Hepatocyte (in vitro differentiated cells): ENCODE data around the gene NCBP3. TPM values are rescaled to one million over a fixed set of nuclear protein-coding genes. Genes with fewer than 3 reads are reported as not detected.

ENCODE experiments used
- DNase-seq: peaks from one replicate; pipeline ENCODE4 v3.0.0-alpha.2; 2016; ENCODE audit warnings: low spot score
- H2AFZ ChIP-seq: fragments of 200-600 bp; sonication (generic); 2 replicates; pipeline ENCODE4 v1.6.0; 2016; ENCODE audit warnings: antibody characterized with exemption, mild to moderate bottlenecking
- H3K27ac ChIP-seq: fragments of 200-600 bp; sonication (generic); 2 replicates; pipeline ENCODE4 v1.5.1; 2016; ENCODE audit warnings: mild to moderate bottlenecking
- H3K27me3 ChIP-seq: fragments of 200-600 bp; sonication (generic); 2 replicates; pipeline ENCODE4 v1.6.1; 2016
- H3K36me3 ChIP-seq: fragments of 200-600 bp; sonication (generic); replicated peaks from 2 replicates; pipeline ENCODE4 v1.5.1; 2016; ENCODE audit warnings: low read depth; ENCODE audit not compliant: insufficient read depth
- H3K4me1 ChIP-seq: fragments of 200-600 bp; sonication (generic); 2 replicates; pipeline ENCODE4 v1.5.1; 2016; ENCODE audit warnings: mild to moderate bottlenecking, moderate library complexity; ENCODE audit not compliant: insufficient read depth
- H3K4me2 ChIP-seq: fragments of 200-600 bp; sonication (generic); 2 replicates; pipeline ENCODE4 v1.6.0; 2016
- H3K4me3 ChIP-seq: fragments of 200-600 bp; sonication (generic); 2 replicates; pipeline ENCODE4 v1.5.1; 2016; ENCODE audit warnings: mild to moderate bottlenecking
- H3K79me2 ChIP-seq: fragments of 200-600 bp; sonication (generic); 2 replicates; pipeline ENCODE4 v1.6.0; 2017; ENCODE audit warnings: mild to moderate bottlenecking
- H3K9me2 ChIP-seq: fragments of 200-600 bp; sonication (generic); replicated peaks from 2 replicates; pipeline ENCODE4 v1.6.0; 2017; ENCODE audit warnings: mild to moderate bottlenecking; ENCODE audit not compliant: insufficient read depth
- H3K9me3 ChIP-seq: fragments of 200-600 bp; sonication (generic); 2 replicates; pipeline ENCODE4 v1.5.1; 2016; ENCODE audit warnings: low read depth, mild to moderate bottlenecking
- H4K20me1 ChIP-seq: fragments of 200-600 bp; sonication (generic); 2 replicates; pipeline ENCODE4 v1.6.0; 2016; ENCODE audit warnings: mild to moderate bottlenecking; ENCODE audit not compliant: insufficient read depth, poor library complexity, severe bottlenecking
- EZH2 ChIP-seq: fragments of 200-600 bp; sonication (generic); IDR thresholded peaks from 2 replicates; pipeline ENCODE4 v1.6.1; 2016; ENCODE audit warnings: antibody characterized with exemption, mild to moderate bottlenecking, borderline replicate concordance
- EZH2phosphoT487 ChIP-seq: fragments of 200-600 bp; sonication (generic); IDR thresholded peaks from one replicate; pipeline ENCODE4 v1.6.1; 2018; ENCODE audit warnings: antibody characterized with exemption, mild to moderate bottlenecking, low read depth, moderate library complexity; ENCODE audit not compliant: unreplicated experiment, severe bottlenecking
- WGBS: methylation state at CpG from one replicate; pipeline ENCODE4 v1.1.6; 2016; ENCODE audit warnings: low lambda C conversion rate; ENCODE audit errors: missing lambda C conversion rate; 5-methylcytosine and 5-hydroxymethylcytosine counted together
- polyA plus RNA-seq: library from polyadenylated mRNA; unstranded; fragments of >200 nt; fragmentation: Nextera tagmentation; extraction: Ambion mirVana; gene quantifications from 2 replicates; pipeline ENCODE4 v1.2.1, GENCODE V29; 2016
- total RNA-seq: library from RNA; depleted of rRNA; stranded (reverse); fragments of >200 nt; gene quantifications from 2 replicates; pipeline ENCODE4 v1.2.3, GENCODE V29; 2014
- TF ChIP-seq, protein P1 (sequence below): fragments of 200-600 bp; sonication (generic); IDR thresholded peaks from 2 replicates; pipeline ENCODE4 v1.5.1; 2016; ENCODE audit warnings: antibody characterized with exemption, mild to moderate bottlenecking; ENCODE audit not compliant: poor library complexity

NCBP3 gene
- total and polyA plus RNA-seq, 2 experiments from 2014 or later, result 20.6 to 31.8 TPM

DNA sequence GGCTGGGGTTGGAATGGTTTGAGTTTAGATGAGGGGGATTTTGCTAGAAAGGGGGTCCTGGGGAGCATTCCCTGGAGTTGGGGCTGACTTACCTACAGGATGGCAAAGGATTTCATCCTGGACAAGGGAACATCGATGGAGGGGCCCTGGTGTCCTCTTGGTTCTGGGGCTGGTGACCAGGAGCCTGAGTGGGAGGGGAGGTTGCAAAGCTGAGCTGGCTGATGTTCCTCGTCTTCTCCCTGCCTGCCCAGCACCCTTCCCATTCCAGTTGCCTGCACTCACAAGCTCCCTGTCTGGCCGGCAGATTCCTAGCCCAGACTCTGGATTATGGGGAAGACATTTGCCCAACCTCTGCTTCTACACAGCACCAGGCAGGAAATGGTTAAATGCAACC lies 82.3 kb downstream of the NCBP3 start:
- WGBS, result 75% methylated on average over 3 of the region's 3 CpGs
- Histone ChIP-seq H2AFZ (no peak overlapping the region), H3K79me2 (no peaks in the 10 kb centered on the region), H3K4me1 (no peaks in the 10 kb centered on the region), H3K27me3 (no peaks in the 10 kb centered on the region), H3K27ac (no peak overlapping the region), H3K36me3 (no peaks in the 10 kb centered on the region), H3K9me2 (no peaks in the 10 kb centered on the region), H4K20me1 (no peaks in the 10 kb centered on the region), H3K4me3 (no peak overlapping the region), H3K4me2 (no peak overlapping the region), H3K9me3 (no peaks in the 10 kb centered on the region)
- DNase-seq, result no peak
- TF ChIP-seq, protein P1, sequence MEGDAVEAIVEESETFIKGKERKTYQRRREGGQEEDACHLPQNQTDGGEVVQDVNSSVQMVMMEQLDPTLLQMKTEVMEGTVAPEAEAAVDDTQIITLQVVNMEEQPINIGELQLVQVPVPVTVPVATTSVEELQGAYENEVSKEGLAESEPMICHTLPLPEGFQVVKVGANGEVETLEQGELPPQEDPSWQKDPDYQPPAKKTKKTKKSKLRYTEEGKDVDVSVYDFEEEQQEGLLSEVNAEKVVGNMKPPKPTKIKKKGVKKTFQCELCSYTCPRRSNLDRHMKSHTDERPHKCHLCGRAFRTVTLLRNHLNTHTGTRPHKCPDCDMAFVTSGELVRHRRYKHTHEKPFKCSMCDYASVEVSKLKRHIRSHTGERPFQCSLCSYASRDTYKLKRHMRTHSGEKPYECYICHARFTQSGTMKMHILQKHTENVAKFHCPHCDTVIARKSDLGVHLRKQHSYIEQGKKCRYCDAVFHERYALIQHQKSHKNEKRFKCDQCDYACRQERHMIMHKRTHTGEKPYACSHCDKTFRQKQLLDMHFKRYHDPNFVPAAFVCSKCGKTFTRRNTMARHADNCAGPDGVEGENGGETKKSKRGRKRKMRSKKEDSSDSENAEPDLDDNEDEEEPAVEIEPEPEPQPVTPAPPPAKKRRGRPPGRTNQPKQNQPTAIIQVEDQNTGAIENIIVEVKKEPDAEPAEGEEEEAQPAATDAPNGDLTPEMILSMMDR, result no peak

DNA sequence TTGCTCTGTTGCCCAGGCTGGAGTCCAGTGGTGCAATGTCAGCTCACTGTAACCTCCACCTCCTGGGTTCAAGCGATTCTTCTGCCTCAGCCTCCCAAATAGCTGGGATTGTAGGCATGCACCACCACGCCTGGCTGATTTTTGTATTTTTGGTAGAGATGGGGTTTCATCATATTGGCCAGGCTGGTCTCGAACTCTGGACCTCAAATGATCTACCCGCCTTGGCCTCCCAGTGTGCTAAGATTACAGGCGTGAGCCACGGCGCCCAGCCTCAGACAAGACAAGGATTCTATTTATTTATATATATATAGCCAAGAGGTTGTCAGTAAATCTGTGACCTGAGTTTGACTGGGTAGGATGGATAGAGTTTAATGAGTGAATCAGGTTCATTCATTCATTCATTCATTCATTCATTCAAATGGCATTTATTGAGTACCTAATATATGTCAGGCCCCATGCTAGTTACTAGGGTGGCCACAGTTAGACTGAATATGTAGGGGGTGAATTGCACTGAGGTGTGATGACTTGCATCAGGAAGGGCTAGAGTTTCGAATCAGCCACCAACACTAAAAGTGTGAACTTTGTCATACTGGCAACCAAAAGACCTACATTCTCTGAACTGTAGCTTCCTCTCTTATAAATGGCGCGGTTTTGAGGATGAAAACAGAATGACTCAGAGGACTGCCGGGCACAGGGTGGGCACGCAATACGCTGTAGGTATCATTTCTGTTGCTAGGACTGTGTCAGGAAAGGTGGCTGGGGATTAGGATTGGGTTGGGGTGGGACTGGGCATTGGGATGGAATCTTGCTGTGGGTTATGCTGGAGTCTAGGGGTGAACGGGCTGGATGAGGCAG lies 82.9 kb downstream of the NCBP3 start:
- no peak overlapping the region for H2AFZ ChIP-seq
- H3K9me2 ChIP-seq, result no peaks in the 10 kb centered on the region
- H3K27ac ChIP-seq, result no peak overlapping the region
- no peaks in the 10 kb centered on the region for H4K20me1 ChIP-seq
- H3K36me3 ChIP-seq, result no peaks in the 10 kb centered on the region
- H3K79me2 ChIP-seq, result no peaks in the 10 kb centered on the region
- H3K27me3 ChIP-seq, result no peaks in the 10 kb centered on the region
- no peak for DNase-seq
- 94% methylated on average over 14 of the region's 14 CpGs for WGBS
- no peak overlapping the region for H3K4me2 ChIP-seq
- no peaks in the 10 kb centered on the region for H3K9me3 ChIP-seq
- no peak overlapping the region for H3K4me3 ChIP-seq
- H3K4me1 ChIP-seq, result no peaks in the 10 kb centered on the region
- TF ChIP-seq EZH2 (no peak), EZH2phosphoT487 (no peak)
- TF ChIP-seq, protein P1, result no peak

- no peak for DNase-seq
- WGBS, result 89% methylated on average over 16 of the region's 16 CpGs
- no peaks in the 10 kb centered on the region for H4K20me1 ChIP-seq
Measured at GRCh38 chr17:3761918-3762380, 84.1 kb downstream of the NCBP3 start.

More at GRCh38 chr17:3761918-3762380, 84.1 kb downstream of the NCBP3 start:
- Histone ChIP-seq H3K4me1 (no peaks in the 10 kb centered on the region), H3K9me3 (no peaks in the 10 kb centered on the region), H3K9me2 (no peaks in the 10 kb centered on the region), H3K36me3 (no peaks in the 10 kb centered on the region), H2AFZ (no peak overlapping the region), H3K27ac (no peak overlapping the region), H3K79me2 (no peaks in the 10 kb centered on the region), H3K27me3 (no peaks in the 10 kb centered on the region), H3K4me3 (no peak overlapping the region), H3K4me2 (no peak overlapping the region)
- TF ChIP-seq EZH2phosphoT487, result no peak
- TF ChIP-seq, protein P1, result no peak
- TF ChIP-seq EZH2, result no peak
